VCaP (cell line): ENCODE data around the gene FADS6.

ENCODE experiments used
- H3K27ac ChIP-seq: fragments of 450-650 bp; 2 replicates; pipeline ENCODE4 v1.5.1; 2017
- CTCF ChIP-seq: fragments of 450-650 bp; conservative IDR thresholded peaks from 2 replicates; pipeline ENCODE4 v1.5.1; 2017; ENCODE audit warnings: mild to moderate bottlenecking, moderate library complexity

The FADS6 gene

GRCh38 chr17:74892013-74892841 lies 1.2 kb downstream of the FADS6 start:
- H3K27ac ChIP-seq = no peak overlapping the region
- peak; percentile 24; the same call in 1 of the 2 replicates for TF ChIP-seq CTCF

- no peak overlapping the region for H3K27ac ChIP-seq
- no peak for TF ChIP-seq CTCF
Observed at GRCh38 chr17:74890554-74890953, 2.9 kb downstream of the FADS6 start.

- no peak for TF ChIP-seq CTCF
- H3K27ac ChIP-seq = no peak overlapping the region
Observed at GRCh38 chr17:74888469-74888868, 5.0 kb downstream of the FADS6 start.

- no peak for TF ChIP-seq CTCF
- H3K27ac ChIP-seq = no peak overlapping the region
Observed at GRCh38 chr17:74883241-74883745, 10.1 kb downstream of the FADS6 start.

GRCh38 chr17:74882517-74883240 lies 10.8 kb downstream of the FADS6 start:
- no peak for TF ChIP-seq CTCF
- H3K27ac ChIP-seq = no peak overlapping the region

GRCh38 chr17:74881073-74881472 lies 12.4 kb downstream of the FADS6 start:
- no peak overlapping the region for H3K27ac ChIP-seq
- TF ChIP-seq CTCF = no peak

- no peak for TF ChIP-seq CTCF
- no peak overlapping the region for H3K27ac ChIP-seq
Observed at GRCh38 chr17:74879308-74879707, 14.1 kb downstream of the FADS6 start.
